ENCODE results near the gene PNPO.

The PNPO gene

DNA sequence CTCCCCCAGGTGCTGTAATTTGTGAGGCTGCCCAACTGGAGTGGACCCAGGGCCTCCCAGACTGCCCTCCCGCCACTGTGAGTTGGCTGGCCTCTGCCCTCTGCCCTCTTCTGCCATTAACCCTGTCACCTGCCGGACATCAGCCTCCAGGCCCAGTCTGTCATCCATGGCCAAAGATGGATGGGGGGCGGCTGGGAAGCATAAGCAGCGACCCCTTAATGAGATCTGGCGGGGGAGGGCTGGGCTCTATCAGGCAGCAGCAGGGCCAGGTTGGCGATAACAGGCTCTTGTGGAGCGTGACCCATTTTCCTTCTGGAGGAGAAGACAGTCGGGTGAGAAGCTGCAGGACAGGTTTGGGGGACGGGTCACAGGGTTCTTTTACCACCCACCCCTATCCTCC, 54.8 kb downstream of the PNPO start:
- TF ChIP-seq, protein P1, sequence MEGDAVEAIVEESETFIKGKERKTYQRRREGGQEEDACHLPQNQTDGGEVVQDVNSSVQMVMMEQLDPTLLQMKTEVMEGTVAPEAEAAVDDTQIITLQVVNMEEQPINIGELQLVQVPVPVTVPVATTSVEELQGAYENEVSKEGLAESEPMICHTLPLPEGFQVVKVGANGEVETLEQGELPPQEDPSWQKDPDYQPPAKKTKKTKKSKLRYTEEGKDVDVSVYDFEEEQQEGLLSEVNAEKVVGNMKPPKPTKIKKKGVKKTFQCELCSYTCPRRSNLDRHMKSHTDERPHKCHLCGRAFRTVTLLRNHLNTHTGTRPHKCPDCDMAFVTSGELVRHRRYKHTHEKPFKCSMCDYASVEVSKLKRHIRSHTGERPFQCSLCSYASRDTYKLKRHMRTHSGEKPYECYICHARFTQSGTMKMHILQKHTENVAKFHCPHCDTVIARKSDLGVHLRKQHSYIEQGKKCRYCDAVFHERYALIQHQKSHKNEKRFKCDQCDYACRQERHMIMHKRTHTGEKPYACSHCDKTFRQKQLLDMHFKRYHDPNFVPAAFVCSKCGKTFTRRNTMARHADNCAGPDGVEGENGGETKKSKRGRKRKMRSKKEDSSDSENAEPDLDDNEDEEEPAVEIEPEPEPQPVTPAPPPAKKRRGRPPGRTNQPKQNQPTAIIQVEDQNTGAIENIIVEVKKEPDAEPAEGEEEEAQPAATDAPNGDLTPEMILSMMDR (IDR thresholded peaks at IDR 0.05; ENCODE audit: low read depth, low read length) = no peak
- no peak for TF ChIP-seq EZH2phosphoT487 (IDR thresholded peaks at IDR 0.05; ENCODE audit: low read depth)
- Histone ChIP-seq H3K9ac (ENCODE audit: low read length) (no peak overlapping the region), H3K9me3 (ENCODE audit: insufficient read depth, low read length) (no peaks in the 10 kb centered on the region), H3K36me3 (replicated peaks; ENCODE audit: low read depth, low read length) (no peaks in the 10 kb centered on the region), H3K79me2 (ENCODE audit: low read length) (no peaks in the 10 kb centered on the region), H3K27me3 (ENCODE audit: low read depth, low read length) (no peaks in the 10 kb centered on the region), H3K4me3 (ENCODE audit: low read length) (no peak overlapping the region), H3K4me1 (ENCODE audit: low read length) (no peaks in the 10 kb centered on the region), H4K20me1 (ENCODE audit: insufficient read depth, low read length) (no peaks in the 10 kb centered on the region), H2AFZ (ENCODE audit: low read depth, low read length) (no peak overlapping the region), H3K4me2 (ENCODE audit: low read length) (no peak overlapping the region), H3K27ac (ENCODE audit: low read length) (no peak overlapping the region)

DNA sequence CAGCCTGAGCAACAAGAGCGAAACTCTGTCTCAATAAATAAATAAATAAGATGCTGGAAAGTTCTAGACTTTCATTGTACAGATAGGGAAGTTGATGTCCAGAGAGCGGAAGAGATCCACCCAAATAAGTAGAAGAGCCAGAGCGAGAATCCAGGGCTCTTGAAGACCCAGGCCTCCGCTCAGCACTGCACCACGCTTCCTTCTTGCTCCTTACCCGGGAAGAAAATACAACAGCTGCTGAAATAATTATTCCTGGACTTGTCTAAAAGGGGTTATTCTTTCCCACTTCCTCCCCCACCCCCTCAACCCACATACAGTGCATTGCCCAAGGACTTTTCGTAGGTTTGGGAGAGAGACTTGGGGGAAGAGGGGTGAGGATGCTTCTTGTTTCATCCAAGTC, 56.2 kb downstream of the PNPO start:
- Histone ChIP-seq H3K4me1 (ENCODE audit: low read length) (peaks cover 6% of the 10 kb centered on the region), H3K9ac (ENCODE audit: low read length) (no peak overlapping the region), H2AFZ (ENCODE audit: low read depth, low read length) (no peak overlapping the region), H3K36me3 (replicated peaks; ENCODE audit: low read depth, low read length) (no peaks in the 10 kb centered on the region), H3K79me2 (ENCODE audit: low read length) (no peaks in the 10 kb centered on the region), H3K27ac (ENCODE audit: low read length) (no peak overlapping the region), H3K4me3 (ENCODE audit: low read length) (no peak overlapping the region), H3K27me3 (ENCODE audit: low read depth, low read length) (no peaks in the 10 kb centered on the region), H3K9me3 (ENCODE audit: insufficient read depth, low read length) (no peaks in the 10 kb centered on the region), H3K4me2 (ENCODE audit: low read length) (no peak overlapping the region), H4K20me1 (ENCODE audit: insufficient read depth, low read length) (no peaks in the 10 kb centered on the region)
- TF ChIP-seq EZH2phosphoT487 (IDR thresholded peaks at IDR 0.05; ENCODE audit: low read depth) = no peak
- TF ChIP-seq, protein P1 (IDR thresholded peaks at IDR 0.05; ENCODE audit: low read depth, low read length) = no peak

DNA sequence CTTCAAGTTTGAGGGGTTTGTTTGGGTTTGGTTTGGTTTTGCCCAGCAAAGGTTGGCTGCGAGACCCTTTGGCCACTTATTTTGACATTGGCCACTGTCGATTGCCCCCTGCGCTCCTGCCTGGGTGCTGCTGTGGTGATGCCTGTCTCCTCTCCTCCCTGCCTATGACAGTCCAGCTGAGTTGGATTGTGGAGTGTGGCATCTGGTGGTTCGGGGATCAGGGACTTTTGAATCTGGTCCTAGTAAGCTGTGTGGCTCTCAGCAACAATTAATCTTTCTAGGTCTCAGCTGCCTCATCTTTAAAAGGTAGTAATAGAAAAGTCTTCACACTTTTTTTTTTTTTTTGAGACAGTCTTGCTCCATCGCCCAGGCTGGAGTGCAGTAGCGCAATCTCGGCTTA, 56.7 kb downstream of the PNPO start:
- no peak overlapping the region for H3K4me3 ChIP-seq (ENCODE audit: low read length)
- H3K79me2 ChIP-seq (ENCODE audit: low read length) = no peaks in the 10 kb centered on the region
- no peaks in the 10 kb centered on the region for H3K9me3 ChIP-seq (ENCODE audit: insufficient read depth, low read length)
- H3K4me2 ChIP-seq (ENCODE audit: low read length) = no peak overlapping the region
- no peak overlapping the region for H3K9ac ChIP-seq (ENCODE audit: low read length)
- no peaks in the 10 kb centered on the region for H3K27me3 ChIP-seq (ENCODE audit: low read depth, low read length)
- no peaks in the 10 kb centered on the region for H3K36me3 ChIP-seq (replicated peaks; ENCODE audit: low read depth, low read length)
- peaks cover 10% of the 10 kb centered on the region for H3K4me1 ChIP-seq (ENCODE audit: low read length)
- no peak overlapping the region for H3K27ac ChIP-seq (ENCODE audit: low read length)
- H4K20me1 ChIP-seq (ENCODE audit: insufficient read depth, low read length) = no peaks in the 10 kb centered on the region
- TF ChIP-seq, protein P1 (IDR thresholded peaks at IDR 0.05; ENCODE audit: low read depth, low read length) = no peak
- no peak for TF ChIP-seq EZH2phosphoT487 (IDR thresholded peaks at IDR 0.05; ENCODE audit: low read depth)
- H2AFZ ChIP-seq (ENCODE audit: low read depth, low read length) = no peak overlapping the region
